RWPE2 (cell line): ENCODE data around the gene COMMD3.

ENCODE experiments used
- ATAC-seq: fragments of 200-7000 bp; cut with Tn5 transposase; 3 replicates; pipeline ENCODE4 v1.9.1; 2021; ENCODE audit warnings: low read depth
- DNase-seq: peaks from one replicate; pipeline ENCODE4 v3.0.0-alpha.2; 2020; ENCODE audit warnings: low spot score
- H3K27ac ChIP-seq: fragments of 450-650 bp; 2 replicates; pipeline ENCODE4 v1.5.1; 2017; ENCODE audit warnings: mild to moderate bottlenecking; ENCODE audit not compliant: poor library complexity, severe bottlenecking
- H3K27me3 ChIP-seq: fragments of 250-450 bp; sonication (Bioruptor Pico); 2 replicates; pipeline ENCODE4 v1.5.1; 2021; ENCODE audit warnings: mild to moderate bottlenecking, moderate library complexity; ENCODE audit not compliant: insufficient read depth, poor library complexity, severe bottlenecking
- H3K36me3 ChIP-seq: fragments of 250-450 bp; sonication (Bioruptor Pico); 2 replicates; pipeline ENCODE4 v1.5.1; 2020; ENCODE audit warnings: low read depth, mild to moderate bottlenecking, moderate library complexity
- H3K4me1 ChIP-seq: fragments of 250-450 bp; sonication (Bioruptor Pico); 2 replicates; pipeline ENCODE4 v1.5.1; 2021; ENCODE audit warnings: mild to moderate bottlenecking, moderate library complexity; ENCODE audit not compliant: insufficient read depth, poor library complexity, severe bottlenecking
- H3K4me3 ChIP-seq: fragments of 250-450 bp; sonication (Bioruptor Pico); 2 replicates; pipeline ENCODE4 v1.5.1; 2021; ENCODE audit warnings: mild to moderate bottlenecking, moderate library complexity; ENCODE audit not compliant: severe bottlenecking
- H3K9me3 ChIP-seq: fragments of 250-450 bp; sonication (Bioruptor Pico); 2 replicates; pipeline ENCODE4 v1.5.1; 2021; ENCODE audit warnings: mild to moderate bottlenecking, moderate library complexity; ENCODE audit not compliant: severe bottlenecking
- TF ChIP-seq, protein P1 (sequence below): fragments of 450-650 bp; IDR thresholded peaks from one replicate; pipeline ENCODE4 v1.5.1; 2017; ENCODE audit warnings: mild to moderate bottlenecking, moderate library complexity; ENCODE audit not compliant: poor library complexity, severe bottlenecking

The COMMD3 gene

DNA sequence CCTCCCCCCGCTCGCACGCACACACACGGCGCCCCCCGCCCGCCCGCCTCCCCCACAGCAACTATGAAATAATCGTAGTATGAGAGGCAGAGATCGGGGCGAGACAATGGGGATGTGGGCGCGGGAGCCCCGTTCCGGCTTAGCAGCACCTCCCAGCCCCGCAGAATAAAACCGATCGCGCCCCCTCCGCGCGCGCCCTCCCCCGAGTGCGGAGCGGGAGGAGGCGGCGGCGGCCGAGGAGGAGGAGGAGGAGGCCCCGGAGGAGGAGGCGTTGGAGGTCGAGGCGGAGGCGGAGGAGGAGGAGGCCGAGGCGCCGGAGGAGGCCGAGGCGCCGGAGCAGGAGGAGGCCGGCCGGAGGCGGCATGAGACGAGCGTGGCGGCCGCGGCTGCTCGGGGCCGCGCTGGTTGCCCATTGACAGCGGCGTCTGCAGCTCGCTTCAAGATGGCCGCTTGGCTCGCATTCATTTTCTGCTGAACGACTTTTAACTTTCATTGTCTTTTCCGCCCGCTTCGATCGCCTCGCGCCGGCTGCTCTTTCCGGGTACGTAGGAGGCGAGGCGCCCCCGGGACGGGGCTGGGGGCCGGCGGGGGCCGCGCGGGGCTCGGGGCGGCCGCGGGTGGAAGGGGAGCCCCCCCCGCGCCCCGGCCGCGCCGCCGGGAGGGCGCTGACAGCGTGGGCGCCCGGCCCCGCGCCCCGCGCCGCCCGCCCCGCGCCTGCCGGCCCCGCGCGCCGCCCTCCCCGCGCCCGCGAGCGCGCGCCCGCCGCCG lies 5.2 kb downstream of the COMMD3 start:
- ATAC-seq = peak; percentile 53
- TF ChIP-seq, protein P1, sequence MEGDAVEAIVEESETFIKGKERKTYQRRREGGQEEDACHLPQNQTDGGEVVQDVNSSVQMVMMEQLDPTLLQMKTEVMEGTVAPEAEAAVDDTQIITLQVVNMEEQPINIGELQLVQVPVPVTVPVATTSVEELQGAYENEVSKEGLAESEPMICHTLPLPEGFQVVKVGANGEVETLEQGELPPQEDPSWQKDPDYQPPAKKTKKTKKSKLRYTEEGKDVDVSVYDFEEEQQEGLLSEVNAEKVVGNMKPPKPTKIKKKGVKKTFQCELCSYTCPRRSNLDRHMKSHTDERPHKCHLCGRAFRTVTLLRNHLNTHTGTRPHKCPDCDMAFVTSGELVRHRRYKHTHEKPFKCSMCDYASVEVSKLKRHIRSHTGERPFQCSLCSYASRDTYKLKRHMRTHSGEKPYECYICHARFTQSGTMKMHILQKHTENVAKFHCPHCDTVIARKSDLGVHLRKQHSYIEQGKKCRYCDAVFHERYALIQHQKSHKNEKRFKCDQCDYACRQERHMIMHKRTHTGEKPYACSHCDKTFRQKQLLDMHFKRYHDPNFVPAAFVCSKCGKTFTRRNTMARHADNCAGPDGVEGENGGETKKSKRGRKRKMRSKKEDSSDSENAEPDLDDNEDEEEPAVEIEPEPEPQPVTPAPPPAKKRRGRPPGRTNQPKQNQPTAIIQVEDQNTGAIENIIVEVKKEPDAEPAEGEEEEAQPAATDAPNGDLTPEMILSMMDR = no peak
- Histone ChIP-seq H3K27me3 (peaks cover 33% of the 10 kb centered on the region), H3K9me3 (no peaks in the 10 kb centered on the region), H3K36me3 (peaks cover 2% of the 10 kb centered on the region), H3K27ac (peak overlapping the region; percentile 35), H3K4me3 (peak overlapping the region; percentile 93), H3K4me1 (peaks cover 21% of the 10 kb centered on the region)
- DNase-seq = no peak

DNA sequence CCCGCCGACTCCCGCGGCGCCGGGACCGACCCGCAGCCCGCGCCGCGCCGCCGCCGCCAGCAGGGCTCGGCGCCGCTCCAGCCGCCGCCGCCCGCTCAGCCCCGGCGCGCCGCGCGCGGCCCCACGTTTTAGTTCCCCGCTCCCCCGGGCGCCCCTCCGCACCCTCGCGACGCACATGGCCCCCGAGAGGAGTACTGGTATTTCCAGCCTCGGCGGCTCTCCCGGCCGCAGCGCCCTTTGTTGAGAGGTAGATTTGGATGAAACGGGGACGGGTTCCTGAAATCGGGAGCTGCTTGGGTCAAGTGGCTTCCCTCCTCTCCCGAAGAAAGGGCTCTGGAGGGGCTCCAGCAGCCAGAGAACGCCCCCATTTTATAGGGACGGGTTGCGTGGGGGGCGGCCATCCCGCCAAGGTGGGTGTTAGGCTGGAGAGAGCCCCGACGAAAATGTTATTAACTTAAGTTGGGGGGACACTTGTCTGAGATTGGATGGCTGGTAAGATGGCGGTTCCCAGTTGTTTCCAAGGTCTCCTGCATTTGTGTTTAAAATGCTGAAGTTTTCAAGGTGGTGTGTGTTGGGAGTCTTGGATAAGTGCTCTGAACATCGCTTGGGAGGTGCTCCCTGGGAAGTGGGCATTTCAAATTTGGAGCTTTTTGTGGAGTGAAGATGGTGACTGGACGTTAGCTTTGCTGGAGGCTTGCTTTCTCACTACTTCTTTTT lies 5.9 kb downstream of the COMMD3 start:
- DNase-seq = no peak
- H3K36me3 ChIP-seq = peaks cover 9% of the 10 kb centered on the region
- H3K4me3 ChIP-seq = peak overlapping the region; percentile 93
- H3K4me1 ChIP-seq = peaks cover 23% of the 10 kb centered on the region
- no peak for ATAC-seq
- H3K27ac ChIP-seq = no peak overlapping the region
- peaks cover 33% of the 10 kb centered on the region for H3K27me3 ChIP-seq
- H3K9me3 ChIP-seq = no peaks in the 10 kb centered on the region
- TF ChIP-seq, protein P1 = no peak

DNA sequence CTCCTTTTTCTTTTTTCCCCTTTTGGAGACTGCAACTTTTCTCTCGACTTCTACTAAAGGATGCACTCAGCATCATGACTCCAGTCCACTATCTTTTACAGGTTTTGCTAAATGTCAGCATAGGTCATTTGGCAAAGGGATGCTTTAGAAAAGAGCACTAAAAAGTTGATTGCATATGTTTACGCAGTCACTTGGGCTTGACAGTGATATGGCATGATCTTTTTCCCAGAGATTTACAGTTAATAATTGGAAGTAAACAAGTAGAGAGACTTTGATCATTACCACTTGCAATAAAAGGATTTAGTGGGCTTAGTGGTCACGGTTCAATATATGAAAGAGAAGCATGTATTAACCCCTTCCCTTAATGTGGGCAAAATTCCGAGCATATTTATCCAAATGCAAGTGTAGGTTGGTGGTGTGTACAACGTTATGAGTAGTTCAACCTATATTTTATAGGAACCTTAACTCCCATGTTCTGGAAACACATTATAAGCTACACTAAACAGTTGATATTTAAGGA lies 6.5 kb downstream of the COMMD3 start:
- Histone ChIP-seq H3K9me3 (no peaks in the 10 kb centered on the region), H3K4me1 (peaks cover 17% of the 10 kb centered on the region), H3K4me3 (peak overlapping the region; percentile 93), H3K27ac (no peak overlapping the region), H3K27me3 (peaks cover 33% of the 10 kb centered on the region), H3K36me3 (peaks cover 15% of the 10 kb centered on the region)
- DNase-seq (no peak), ATAC-seq (no peak)
- TF ChIP-seq, protein P1 = no peak

DNA sequence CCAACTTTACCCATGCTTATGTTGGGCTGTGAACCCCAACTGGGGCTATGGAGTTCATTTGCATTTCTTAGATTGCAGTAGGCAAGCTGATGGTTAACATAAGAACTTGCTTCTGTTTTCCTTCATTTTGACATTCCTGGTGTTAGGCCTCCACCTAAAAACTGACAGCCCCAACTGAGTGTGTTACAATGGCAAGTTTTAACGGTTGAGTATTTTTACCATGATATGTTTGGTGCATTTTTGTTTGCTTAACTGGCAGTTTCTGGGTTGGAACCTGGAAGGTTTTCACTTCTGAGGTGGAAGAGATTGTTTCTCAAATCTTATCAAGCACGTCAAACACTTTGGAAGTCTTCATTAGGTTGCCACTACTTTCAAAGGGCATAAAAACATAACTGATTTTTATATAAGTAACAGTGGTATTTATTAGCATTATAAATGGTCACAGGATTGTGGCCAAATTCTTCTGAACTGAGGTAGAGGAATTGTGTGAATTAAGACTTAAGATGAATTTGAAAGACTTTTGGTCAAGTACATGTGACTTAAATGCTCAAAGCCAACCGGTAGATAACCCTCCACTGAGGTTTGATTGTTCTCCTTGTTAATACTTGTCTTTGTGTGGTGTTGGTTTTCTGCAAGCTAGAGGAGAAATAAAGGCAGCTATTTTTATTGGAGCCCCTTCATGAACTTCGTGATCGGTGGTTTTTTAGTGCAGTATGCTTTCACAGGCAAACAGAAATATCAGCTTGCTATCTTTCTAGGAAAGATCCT lies 7.5 kb downstream of the COMMD3 start:
- Histone ChIP-seq H3K27ac (no peak overlapping the region), H3K4me3 (no peak overlapping the region), H3K36me3 (peaks cover 26% of the 10 kb centered on the region), H3K27me3 (peaks cover 33% of the 10 kb centered on the region), H3K9me3 (no peaks in the 10 kb centered on the region), H3K4me1 (peaks cover 12% of the 10 kb centered on the region)
- ATAC-seq (no peak), DNase-seq (no peak)
- TF ChIP-seq, protein P1 = no peak
